ENCODE results near the gene VCL. TPM values are rescaled to one million over a fixed set of nuclear protein-coding genes. Genes with fewer than 3 reads are reported as not detected.
A peak's percentile ranks its signal among the peaks of the same experiment; 100 is the strongest.
"Not testable (repeated sequence)": the region's sequence is repeated elsewhere in the genome, so short reads cannot be mapped to it uniquely, and the experiment has no call there.

The VCL gene
- total RNA-seq, 4 donors from 2014 or later: 54.8 to 92.9 (median 64.7) TPM

GRCh38 chr10:74055383-74056049, 57.6 kb downstream of the VCL start:
- Histone ChIP-seq H3K36me3 (no peaks in the 10 kb centered on the region), H3K27me3 (no peaks in the 10 kb centered on the region), H3K4me1 (peaks cover 27% of the 10 kb centered on the region), H3K27ac (peak overlapping the region; percentile 19), H3K4me3 (no peak overlapping the region), H3K9me3 (no peaks in the 10 kb centered on the region)
- 66% methylated on average over 4 of the region's 4 CpGs for WGBS
- TF ChIP-seq CTCF (IDR thresholded peaks at IDR 0.05): no peak
- no peak for TF ChIP-seq POLR2AphosphoS5 (IDR thresholded peaks at IDR 0.05)
- no peak for TF ChIP-seq POLR2A (IDR thresholded peaks at IDR 0.05)
- no peak for TF ChIP-seq EP300 (IDR thresholded peaks at IDR 0.05)
- no peak for DNase-seq (ENCODE audit: low spot score in 2 of 2)

GRCh38 chr10:74056050-74056818, 58.3 kb downstream of the VCL start:
- Histone ChIP-seq H3K27ac (peak overlapping the region; percentile 19), H3K27me3 (no peaks in the 10 kb centered on the region), H3K4me3 (no peak overlapping the region), H3K4me1 (peaks cover 29% of the 10 kb centered on the region), H3K9me3 (no peaks in the 10 kb centered on the region), H3K36me3 (no peaks in the 10 kb centered on the region)
- WGBS: 56% methylated on average over 2 of the region's 2 CpGs
- no peak for DNase-seq (ENCODE audit: low spot score in 2 of 2)
- no peak for TF ChIP-seq CTCF (IDR thresholded peaks at IDR 0.05)
- TF ChIP-seq EP300 (IDR thresholded peaks at IDR 0.05): no peak

GRCh38 chr10:74058071-74058470, 60.2 kb downstream of the VCL start:
- Histone ChIP-seq H3K4me3 (no peak overlapping the region), H3K9me3 (no peaks in the 10 kb centered on the region), H3K27ac (no peak overlapping the region), H3K36me3 (peaks cover 5% of the 10 kb centered on the region), H3K27me3 (no peaks in the 10 kb centered on the region), H3K4me1 (peaks cover 33% of the 10 kb centered on the region)
- 44% methylated on average over 4 of the region's 4 CpGs for WGBS
- DNase-seq (ENCODE audit: low spot score in 2 of 2): no peak
- TF ChIP-seq CTCF (IDR thresholded peaks at IDR 0.05) (no peak), EP300 (IDR thresholded peaks at IDR 0.05) (no peak), POLR2AphosphoS5 (IDR thresholded peaks at IDR 0.05) (no peak), POLR2A (IDR thresholded peaks at IDR 0.05) (no peak)

GRCh38 chr10:74058658-74059057, 60.7 kb downstream of the VCL start:
- Histone ChIP-seq H3K4me3 (no peak overlapping the region), H3K36me3 (peaks cover 9% of the 10 kb centered on the region), H3K27ac (no peak overlapping the region), H3K4me1 (peaks cover 33% of the 10 kb centered on the region), H3K9me3 (no peaks in the 10 kb centered on the region), H3K27me3 (no peaks in the 10 kb centered on the region)
- DNase-seq (ENCODE audit: low spot score in 2 of 2): no peak
- 53% methylated on average over 7 of the region's 7 CpGs for WGBS
- TF ChIP-seq POLR2A (IDR thresholded peaks at IDR 0.05): no peak
- TF ChIP-seq POLR2AphosphoS5 (IDR thresholded peaks at IDR 0.05): no peak
- no peak for TF ChIP-seq EP300 (IDR thresholded peaks at IDR 0.05)

GRCh38 chr10:74061104-74061503, 63.2 kb downstream of the VCL start:
- no peak for TF ChIP-seq POLR2A (IDR thresholded peaks at IDR 0.05)
- TF ChIP-seq CTCF (IDR thresholded peaks at IDR 0.05): no peak
- no peak for TF ChIP-seq POLR2AphosphoS5 (IDR thresholded peaks at IDR 0.05)
- no peak for TF ChIP-seq EP300 (IDR thresholded peaks at IDR 0.05)
- no peak for DNase-seq (ENCODE audit: low spot score in 2 of 2)

GRCh38 chr10:74061978-74062377, 64.1 kb downstream of the VCL start:
- not testable (repeated sequence) for H3K4me3 ChIP-seq; H3K27ac ChIP-seq; H3K27me3 ChIP-seq; H3K9me3 ChIP-seq; DNase-seq (ENCODE audit: low spot score in 2 of 2)
- Histone ChIP-seq H3K36me3 (peaks cover 20% of the 10 kb centered on the region), H3K4me1 (peaks cover 14% of the 10 kb centered on the region)
- WGBS: 98% methylated on average over 2 of the region's 2 CpGs

More at GRCh38 chr10:74061104-74061503, 63.2 kb downstream of the VCL start:
- peaks cover 20% of the 10 kb centered on the region for H3K36me3 ChIP-seq
- peaks cover 23% of the 10 kb centered on the region for H3K4me1 ChIP-seq
- no peaks in the 10 kb centered on the region for H3K27me3 ChIP-seq
- H3K4me3 ChIP-seq: no peak overlapping the region
- H3K9me3 ChIP-seq: no peaks in the 10 kb centered on the region
- no peak overlapping the region for H3K27ac ChIP-seq

Measured in suprapubic skin (tissue), 4 donors.